Ovary (tissue), 9 donors: Measurements from ENCODE around the gene AGFG2. TPM values are rescaled to one million over a fixed set of nuclear protein-coding genes. Genes with fewer than 3 reads are reported as not detected.

Source experiments
- DNase-seq, 5 donors: peaks; one replicate each; pipeline ENCODE4 v3.0.0-alpha.2; 2019 to 2020
- H3K27ac ChIP-seq, 2 donors: fragments of 200-600 bp; one replicate each; pipeline versions ENCODE4 v1.5.1 to v1.8.0; 2019 to 2022
- H3K27me3 ChIP-seq: fragments of 200-600 bp; one replicate; pipeline ENCODE4 v1.8.0; 2022
- H3K36me3 ChIP-seq: fragments of 200-600 bp; sonication (generic); one replicate; pipeline ENCODE4 v1.5.1; 2019
- H3K4me1 ChIP-seq: one replicate; pipeline ENCODE4 v1.8.1; 2013; ENCODE audit warnings: mild to moderate bottlenecking, moderate library complexity; ENCODE audit not compliant: insufficient read depth
- H3K4me3 ChIP-seq: fragments of 200-600 bp; sonication (generic); one replicate; pipeline ENCODE4 v1.5.1; 2017
- H3K9me3 ChIP-seq, 2 donors: fragments of 200-600 bp in 1 of 2; sonication (generic) in 1 of 2; one replicate each; pipeline versions ENCODE4 v1.5.1 to v1.8.1; 2013 to 2019; ENCODE audit warnings: mild to moderate bottlenecking in 1 of 2, moderate library complexity in 1 of 2
- CTCF ChIP-seq, 3 donors: fragments of 450-650 bp in 2 of 3; fragments of 200-600 bp in 1 of 3; IDR thresholded peaks; one replicate each; pipeline versions ENCODE4 v1.5.1 to v1.8.0; 2016 to 2022; ENCODE audit warnings: antibody characterized with exemption in 3 of 3, mild to moderate bottlenecking in 1 of 3
- EP300 ChIP-seq: sonication (generic); formaldehyde crosslinking; IDR thresholded peaks from one replicate; pipeline ENCODE4 v1.6.1; 2017; ENCODE audit warnings: antibody characterized with exemption
- POLR2A ChIP-seq: fragments of 450-650 bp; IDR thresholded peaks from one replicate; pipeline ENCODE4 v1.6.1; 2017; ENCODE audit warnings: antibody characterized with exemption, mild to moderate bottlenecking, moderate library complexity
- WGBS, 3 donors: extraction: QIAGEN DNeasy Blood & Tissue Kit in 1 of 3; methylation state at CpG; one replicate each; pipeline versions ENCODE4 v1.1.5 to v1.1.7; 2013 to 2017; 5-methylcytosine and 5-hydroxymethylcytosine counted together
- intact Hi-C, 4 donors: fragments of 100-400 bp; cut with DNase I; formaldehyde crosslinking; loops; one replicate each; pipeline versions ENCODE4 v1.11.0 to v1.15.1; 2022 to 2023
- polyA plus RNA-seq, 2 donors: library from polyadenylated mRNA; stranded (reverse); fragments of 200-250 nt in 1 of 2; fragments of 350-450 nt in 1 of 2; fragmentation: Illumina TruSeq in 1 of 2; extraction: RNeasy Lipid Tissue Mini Kit (QIAGEN cat#74804) in 1 of 2; gene quantifications; one replicate each; pipeline ENCODE4 v1.2.3, GENCODE V29; 2013 to 2014
- total RNA-seq, 7 donors: library from RNA; depleted of rRNA in 2 of 7; stranded (reverse); fragments of >200 nt in 2 of 7; fragmentation: NEBNext Ultra II Directional in 3 of 7; extraction: Animal tissue kit (Norgen Biotek cat#: 25700) in 3 of 7; gene quantifications; one replicate each; pipeline versions ENCODE4 v1.1.0 to v1.2.4, GENCODE V29; 2016 to 2023
- donor health status: DM: no; HTN: no; CAD: no; lungs with moderate emphysema.
- donor health status: DM: no; HTN: no; CAD: no.
- donor health status: Bipolar disorder and iron deficiency.
- donor health status: DM: yes; HTN: yes; CAD: no.
- donor health status: DM: no; HTN: no; CAD: no.
- donor health status: DM: yes; HTN: yes; CAD: no.

AGFG2 gene
- total and polyA plus RNA-seq, 9 donors, result 10.0 to 115 (median 55.9) TPM

GRCh38 chr7:100585511-100586265 is 46.7 kb downstream of the AGFG2 start, which contains the start of gene LRCH4:
LRCH4 (minus strand) TSS chr7:100586129; CDS start chr7:100586100, 29 bp downstream.
- no peak for DNase-seq
- H3K4me3 ChIP-seq, result peak within 1 kb of the TSS; percentile 83
- H3K27me3 ChIP-seq, result no peaks in the 10 kb centered on the region
- H3K27ac ChIP-seq, result peak within 1 kb of the TSS; percentile 65 to 86
- intact Hi-C loops, result loop anchor here in 2 of 4 donors (2.0 to 10.0 kb wide), 3 partner anchors 19 to 269 kb away; partner anchors contain the start of genes MOSPD3 (in 1 of the 2) and SLC12A9 (in 1 of the 2)
- no peaks in the 10 kb centered on the region for H3K9me3 ChIP-seq
- WGBS, 3 donors, result 0 to 1% (median 0%) methylated on average over 54 to 61 of the region's 61 CpGs
- TF ChIP-seq EP300 (no peak), POLR2A (peak; percentile 100), CTCF (IDR thresholded peaks at IDR 0.05) (peak in 2 of 3 donors; percentile 29 to 41)
- H3K4me1 ChIP-seq, result peaks cover 14% of the 10 kb centered on the region
- H3K36me3 ChIP-seq, result no peaks in the 10 kb centered on the region

- H3K36me3 ChIP-seq, result no peaks in the 10 kb centered on the region
- peak within 1 kb of the TSS; percentile 83 for H3K4me3 ChIP-seq
- no peak for TF ChIP-seq POLR2A
- no peak for TF ChIP-seq CTCF (IDR thresholded peaks at IDR 0.05)
- TF ChIP-seq EP300, result no peak
- H3K9me3 ChIP-seq, result no peaks in the 10 kb centered on the region
- no peaks in the 10 kb centered on the region for H3K27me3 ChIP-seq
- peak within 1 kb of the TSS; percentile 65 to 86 for H3K27ac ChIP-seq
- DNase-seq, result peak; percentile 99 to 100 (median 99)
- 0% methylated on average over 47 to 53 of the region's 53 CpGs for WGBS, 3 donors
- peaks cover 14% of the 10 kb centered on the region for H3K4me1 ChIP-seq
- intact Hi-C loops, result loop anchor here in 2 of 4 donors (2.0 to 10.0 kb wide), 3 partner anchors 18 to 268 kb away; partner anchors contain the start of genes MOSPD3 (in 1 of the 2) and SLC12A9 (in 1 of the 2)
Measured at GRCh38 chr7:100586266-100587025, 47.4 kb downstream of the AGFG2 start, which contains the start of gene FBXO24. FBXO24 (plus strand) TSS chr7:100586328; CDS start chr7:100586626, 298 bp downstream.

GRCh38 chr7:100588438-100588837 is 49.4 kb downstream of the AGFG2 start:
- DNase-seq, result no peak
- no peak for TF ChIP-seq CTCF (IDR thresholded peaks at IDR 0.05)
- no peak for TF ChIP-seq POLR2A
- no peak for TF ChIP-seq EP300
- 75 to 94% (median 85%) methylated on average over 1 of the region's 1 CpG for WGBS, 3 donors
- peaks cover 9% of the 10 kb centered on the region for H3K4me1 ChIP-seq
- H3K27ac ChIP-seq, result no peak overlapping the region
- H3K4me3 ChIP-seq, result no peak overlapping the region
- no peaks in the 10 kb centered on the region for H3K9me3 ChIP-seq
- no peaks in the 10 kb centered on the region for H3K27me3 ChIP-seq
- intact Hi-C loops, result loop anchor here in 1 of 4 donors (10.0 kb wide), 1 partner anchor 266 kb away; the partner anchor contains the start of gene SLC12A9
- H3K36me3 ChIP-seq, result no peaks in the 10 kb centered on the region

GRCh38 chr7:100589341-100589947 is 50.4 kb downstream of the AGFG2 start:
- WGBS, 3 donors, result 34 to 47% (median 37%) methylated on average over 7 of the region's 7 CpGs
- no peak overlapping the region for H3K27ac ChIP-seq
- intact Hi-C loops, result loop anchor here in 1 of 4 donors (10.0 kb wide), 1 partner anchor 265 kb away; the partner anchor contains the start of gene SLC12A9

More at GRCh38 chr7:100589341-100589947, 50.4 kb downstream of the AGFG2 start:
- Histone ChIP-seq H3K9me3 (no peaks in the 10 kb centered on the region), H3K36me3 (no peaks in the 10 kb centered on the region), H3K4me3 (no peak overlapping the region), H3K4me1 (peaks cover 4% of the 10 kb centered on the region), H3K27me3 (no peaks in the 10 kb centered on the region)
- TF ChIP-seq CTCF (IDR thresholded peaks at IDR 0.05), result no peak
- TF ChIP-seq POLR2A, result no peak
- no peak for TF ChIP-seq EP300
- peak in 1 of 5 donors; percentile 25 for DNase-seq
